ENCODE measurements around the gene MON1A.
"Not testable (repeated sequence)": the region's sequence is repeated elsewhere in the genome, so short reads cannot be mapped to it uniquely, and the experiment has no call there.

The MON1A gene

GRCh38 chr3:49908373-49909199, 21.0 kb downstream of the MON1A start:
- Histone ChIP-seq H3K4me3 (ENCODE audit: low read depth in 1 of 5, low read length in 5 of 5) (no peak overlapping the region), H3K27ac (ENCODE audit: low read depth, low read length) (no peak overlapping the region), H3K4me1 (ENCODE audit: control insufficient read depth in 5 of 5, insufficient read depth in 5 of 5, low read length in 5 of 5) (peaks cover 2 to 30% (median 24%) of the 10 kb centered on the region in 5 donors), H3K27me3 (ENCODE audit: control insufficient read depth in 5 of 5, insufficient read depth in 4 of 5, low read length in 5 of 5) (no peaks in the 10 kb centered on the region), H3K9me3 (ENCODE audit: control insufficient read depth in 5 of 5, low read length in 5 of 5) (no peaks in the 10 kb centered on the region), H3K36me3 (ENCODE audit: control insufficient read depth in 5 of 5, insufficient read depth in 5 of 5, low read length in 5 of 5) (peaks cover 0 to 49% (median 41%) of the 10 kb centered on the region in 5 donors), H3K9ac (ENCODE audit: low read length in 5 of 5) (no peak overlapping the region)

- Histone ChIP-seq H3K4me1 (ENCODE audit: control insufficient read depth in 5 of 5, insufficient read depth in 5 of 5, low read length in 5 of 5) (peaks cover 2 to 29% (median 25%) of the 10 kb centered on the region in 5 donors), H3K36me3 (ENCODE audit: control insufficient read depth in 5 of 5, insufficient read depth in 5 of 5, low read length in 5 of 5) (peaks cover 0 to 30% (median 27%) of the 10 kb centered on the region in 5 donors), H3K9me3 (ENCODE audit: control insufficient read depth in 5 of 5, low read length in 5 of 5) (no peaks in the 10 kb centered on the region), H3K27ac (ENCODE audit: low read depth, low read length) (no peak overlapping the region), H3K4me3 (ENCODE audit: low read depth in 1 of 5, low read length in 5 of 5) (peak overlapping the region in 4 of 5 donors; percentile 43 to 54 (median 48)), H3K9ac (ENCODE audit: low read length in 5 of 5) (peak overlapping the region in 2 of 5 donors; percentile 17 to 64), H3K27me3 (ENCODE audit: control insufficient read depth in 5 of 5, insufficient read depth in 4 of 5, low read length in 5 of 5) (no peaks in the 10 kb centered on the region)
These were observed 23.4 kb downstream of the MON1A start for GRCh38 chr3:49906073-49906743.

DNA sequence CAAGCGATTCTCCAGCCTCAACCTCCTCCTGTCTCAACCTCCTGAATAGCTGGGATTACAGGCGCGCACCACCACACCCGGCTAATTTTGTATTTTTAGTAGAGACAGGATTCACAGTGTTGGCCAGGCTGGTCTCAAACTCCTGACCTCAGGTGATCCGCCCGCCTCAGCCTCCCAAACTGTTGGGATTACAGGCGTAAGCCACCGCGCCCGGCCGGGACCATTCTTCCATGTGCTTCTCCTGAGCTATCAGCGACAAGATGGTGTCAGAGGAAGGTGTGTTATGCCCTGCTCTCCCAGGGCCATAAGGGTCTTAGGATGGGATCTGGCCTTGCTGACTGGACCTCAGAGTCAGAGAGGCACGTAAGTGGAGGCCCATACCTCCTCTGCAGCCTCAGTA, 25.2 kb downstream of the MON1A start:
- not testable (repeated sequence) for H3K27ac ChIP-seq (ENCODE audit: low read depth, low read length); H3K27me3 ChIP-seq (ENCODE audit: control insufficient read depth in 5 of 5, insufficient read depth in 4 of 5, low read length in 5 of 5); H3K9me3 ChIP-seq (ENCODE audit: control insufficient read depth in 5 of 5, low read length in 5 of 5); H3K4me3 ChIP-seq (ENCODE audit: low read depth in 1 of 5, low read length in 5 of 5)
- Histone ChIP-seq H3K9ac (ENCODE audit: low read length in 5 of 5) (peak overlapping the region in 1 of 5 donors; percentile 52), H3K36me3 (ENCODE audit: control insufficient read depth in 5 of 5, insufficient read depth in 5 of 5, low read length in 5 of 5) (peaks cover 0 to 12% (median 10%) of the 10 kb centered on the region in 5 donors), H3K4me1 (ENCODE audit: control insufficient read depth in 5 of 5, insufficient read depth in 5 of 5, low read length in 5 of 5) (peaks cover 2 to 33% (median 27%) of the 10 kb centered on the region in 5 donors)

GRCh38 chr3:49903451-49904424, 25.9 kb downstream of the MON1A start, which contains the start of gene MST1R:
Gene MST1R (minus strand): TSS chr3:49903873. CDS start chr3:49903609, 264 bp downstream.
- Histone ChIP-seq H3K9me3 (ENCODE audit: control insufficient read depth in 5 of 5, low read length in 5 of 5) (no peaks in the 10 kb centered on the region), H3K27ac (ENCODE audit: low read depth, low read length) (no peak within 1 kb of the TSS), H3K4me1 (ENCODE audit: control insufficient read depth in 5 of 5, insufficient read depth in 5 of 5, low read length in 5 of 5) (peaks cover 2 to 33% (median 27%) of the 10 kb centered on the region in 5 donors), H3K9ac (ENCODE audit: low read length in 5 of 5) (peak within 1 kb of the TSS in 4 of 5 donors; percentile 52 to 80 (median 74)), H3K36me3 (ENCODE audit: control insufficient read depth in 5 of 5, insufficient read depth in 5 of 5, low read length in 5 of 5) (peaks cover 0 to 5% (median 3%) of the 10 kb centered on the region in 5 donors), H3K27me3 (ENCODE audit: control insufficient read depth in 5 of 5, insufficient read depth in 4 of 5, low read length in 5 of 5) (no peaks in the 10 kb centered on the region), H3K4me3 (ENCODE audit: low read depth in 1 of 5, low read length in 5 of 5) (peak within 1 kb of the TSS; percentile 63 to 73 (median 69))

DNA sequence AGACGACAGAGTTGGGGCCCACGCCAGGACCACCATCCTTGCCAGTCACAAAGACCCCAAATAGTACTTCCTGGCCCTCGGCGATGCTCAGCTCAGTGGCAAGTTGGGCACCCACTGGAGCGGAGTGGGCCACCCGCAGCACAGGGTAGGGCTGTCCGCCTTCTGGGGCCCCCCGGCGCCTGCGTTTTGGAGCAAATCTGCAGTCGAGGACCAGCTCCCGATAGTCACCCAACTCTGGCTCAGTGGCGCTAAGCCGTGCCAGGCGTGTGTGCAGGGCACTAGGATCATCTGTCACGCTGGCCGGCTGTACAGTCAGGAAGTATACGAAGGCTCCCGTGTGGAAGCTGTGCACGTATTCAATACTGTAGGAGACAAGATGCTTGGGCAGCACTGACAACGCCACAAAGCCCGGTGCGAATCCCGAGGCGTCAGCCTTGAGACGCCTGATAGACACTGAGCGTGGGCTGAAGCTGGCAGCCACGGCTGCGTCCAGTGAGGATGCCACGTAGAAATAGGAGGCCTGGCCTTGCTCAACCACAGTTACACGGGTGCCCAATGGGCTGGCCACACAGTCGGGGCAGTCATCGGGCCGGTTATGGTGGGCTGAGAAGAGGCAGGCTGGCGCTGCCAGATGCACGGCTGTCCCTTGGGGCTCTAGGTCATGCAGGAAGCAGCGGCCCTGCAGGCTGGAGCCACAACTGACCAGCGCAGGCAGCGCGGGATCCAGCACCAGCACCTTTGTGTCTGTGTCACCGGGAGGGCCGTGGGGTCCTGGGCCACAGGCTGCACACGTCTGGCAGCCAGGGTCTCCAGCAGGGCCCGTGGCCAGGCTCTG, 26.9 kb downstream of the MON1A start:
- H3K4me3 ChIP-seq (ENCODE audit: low read depth in 1 of 5, low read length in 5 of 5) = peak overlapping the region in 2 of 5 donors; percentile 65 to 69

GRCh38 chr3:49901366-49902339, 28.0 kb downstream of the MON1A start:
- no peak overlapping the region for H3K4me3 ChIP-seq (ENCODE audit: low read depth in 1 of 5, low read length in 5 of 5)
- H3K27ac ChIP-seq (ENCODE audit: low read depth, low read length) = no peak overlapping the region
- peaks cover 0 to 8% (median 0%) of the 10 kb centered on the region in 5 donors for H3K36me3 ChIP-seq (ENCODE audit: control insufficient read depth in 5 of 5, insufficient read depth in 5 of 5, low read length in 5 of 5)
- H3K9ac ChIP-seq (ENCODE audit: low read length in 5 of 5) = no peak overlapping the region
- no peaks in the 10 kb centered on the region for H3K27me3 ChIP-seq (ENCODE audit: control insufficient read depth in 5 of 5, insufficient read depth in 4 of 5, low read length in 5 of 5)
- H3K9me3 ChIP-seq (ENCODE audit: control insufficient read depth in 5 of 5, low read length in 5 of 5) = no peaks in the 10 kb centered on the region
- H3K4me1 ChIP-seq (ENCODE audit: control insufficient read depth in 5 of 5, insufficient read depth in 5 of 5, low read length in 5 of 5) = peaks cover 2 to 33% (median 27%) of the 10 kb centered on the region in 5 donors

More for the DNA sequence above, 26.9 kb downstream of the MON1A start:
- Histone ChIP-seq H3K36me3 (ENCODE audit: control insufficient read depth in 5 of 5, insufficient read depth in 5 of 5, low read length in 5 of 5) (no peaks in the 10 kb centered on the region), H3K9me3 (ENCODE audit: control insufficient read depth in 5 of 5, low read length in 5 of 5) (no peaks in the 10 kb centered on the region), H3K27ac (ENCODE audit: low read depth, low read length) (no peak overlapping the region), H3K9ac (ENCODE audit: low read length in 5 of 5) (peak overlapping the region in 1 of 5 donors; percentile 80), H3K4me1 (ENCODE audit: control insufficient read depth in 5 of 5, insufficient read depth in 5 of 5, low read length in 5 of 5) (peaks cover 2 to 33% (median 27%) of the 10 kb centered on the region in 5 donors), H3K27me3 (ENCODE audit: control insufficient read depth in 5 of 5, insufficient read depth in 4 of 5, low read length in 5 of 5) (no peaks in the 10 kb centered on the region)

DNA sequence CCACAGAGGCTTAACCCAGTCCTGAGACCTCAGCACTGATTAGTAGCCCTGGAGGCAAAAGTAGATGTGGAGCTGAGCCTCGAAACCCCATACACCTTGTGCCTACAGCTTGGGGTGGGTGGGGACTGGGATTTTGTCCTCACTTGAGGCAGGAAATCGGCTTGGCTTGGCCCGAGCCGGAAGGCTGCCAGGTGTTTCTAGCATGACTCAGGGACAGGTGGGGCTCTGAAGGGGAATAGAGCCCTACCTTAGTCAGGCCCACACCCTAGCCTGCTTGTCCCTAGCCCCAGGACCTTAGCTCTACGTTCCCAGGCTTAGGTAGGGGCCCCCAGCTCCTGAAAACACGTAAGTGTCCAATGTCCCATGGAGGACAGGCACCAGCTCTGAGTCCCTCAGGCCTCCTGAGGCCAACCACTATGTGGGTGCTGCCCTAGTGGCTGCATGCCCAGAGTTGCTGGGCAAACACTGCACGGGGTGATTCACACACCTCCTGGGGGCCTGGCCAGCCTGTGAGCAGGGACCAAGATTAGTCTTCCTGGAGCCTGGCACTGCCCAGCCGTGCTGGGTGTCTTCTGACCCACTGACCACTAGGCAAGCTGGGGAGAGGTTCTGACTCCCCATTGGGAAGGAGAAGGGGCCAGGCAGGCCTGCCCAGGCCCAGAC, 29.0 kb downstream of the MON1A start:
- peaks cover 0 to 16% (median 0%) of the 10 kb centered on the region in 5 donors for H3K36me3 ChIP-seq (ENCODE audit: control insufficient read depth in 5 of 5, insufficient read depth in 5 of 5, low read length in 5 of 5)
- no peaks in the 10 kb centered on the region for H3K27me3 ChIP-seq (ENCODE audit: control insufficient read depth in 5 of 5, insufficient read depth in 4 of 5, low read length in 5 of 5)
- H3K27ac ChIP-seq (ENCODE audit: low read depth, low read length) = no peak overlapping the region
- H3K9ac ChIP-seq (ENCODE audit: low read length in 5 of 5) = no peak overlapping the region
- no peaks in the 10 kb centered on the region for H3K9me3 ChIP-seq (ENCODE audit: control insufficient read depth in 5 of 5, low read length in 5 of 5)
- H3K4me1 ChIP-seq (ENCODE audit: control insufficient read depth in 5 of 5, insufficient read depth in 5 of 5, low read length in 5 of 5) = peaks cover 0 to 23% (median 17%) of the 10 kb centered on the region in 5 donors
- no peak overlapping the region for H3K4me3 ChIP-seq (ENCODE audit: low read depth in 1 of 5, low read length in 5 of 5)

DNA sequence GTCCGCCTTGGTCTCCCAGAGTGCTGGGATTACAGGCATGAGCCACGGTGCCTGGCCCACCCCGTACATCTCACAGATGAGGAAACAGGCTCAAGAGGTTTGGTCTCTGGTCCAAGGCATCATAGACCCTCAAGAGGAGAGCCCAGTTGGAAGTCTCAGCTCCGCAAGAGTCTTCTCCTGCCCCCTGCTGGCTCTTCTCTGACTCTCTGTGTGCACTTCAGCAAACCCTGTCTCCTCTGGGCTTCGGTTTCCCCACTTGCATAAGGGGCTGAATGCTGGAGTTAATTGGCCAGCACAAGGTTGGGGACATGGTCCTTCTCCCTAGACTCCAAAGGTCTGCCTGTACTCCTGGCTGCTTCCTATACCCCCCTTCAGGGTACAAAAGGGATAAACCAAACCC, 29.8 kb downstream of the MON1A start:
- H3K4me3 ChIP-seq (ENCODE audit: low read depth in 1 of 5, low read length in 5 of 5) = no peak overlapping the region
- no peak overlapping the region for H3K9ac ChIP-seq (ENCODE audit: low read length in 5 of 5)
- peaks cover 0 to 20% (median 2%) of the 10 kb centered on the region in 5 donors for H3K36me3 ChIP-seq (ENCODE audit: control insufficient read depth in 5 of 5, insufficient read depth in 5 of 5, low read length in 5 of 5)
- H3K27me3 ChIP-seq (ENCODE audit: control insufficient read depth in 5 of 5, insufficient read depth in 4 of 5, low read length in 5 of 5) = no peaks in the 10 kb centered on the region
- H3K27ac ChIP-seq (ENCODE audit: low read depth, low read length) = no peak overlapping the region
- peaks cover 0 to 20% (median 15%) of the 10 kb centered on the region in 5 donors for H3K4me1 ChIP-seq (ENCODE audit: control insufficient read depth in 5 of 5, insufficient read depth in 5 of 5, low read length in 5 of 5)
- H3K9me3 ChIP-seq (ENCODE audit: control insufficient read depth in 5 of 5, low read length in 5 of 5) = no peaks in the 10 kb centered on the region

Data from subcutaneous abdominal adipose tissue (tissue), 5 donors.